OCI-LY7 (cell line): ENCODE measurements around the gene SLC25A21. TPM values are rescaled to one million over a fixed set of nuclear protein-coding genes. Genes with fewer than 3 reads are reported as not detected.

Experiments used
- BruUV-seq: library from RNA; stranded (reverse); fragments of 400-500 nt; replicated peaks from 2 replicates; lab custom pipeline; 2021; lab: Mats Ljungman, UMichigan
- CTCF ChIA-PET: fragments of 300-600 bp; sonication (Branson Sonifier 250); formaldehyde crosslinking; loops from one replicate; lab custom pipeline; 2022; ENCODE audit warnings: antibody characterized with exemption; ENCODE audit not compliant: unreplicated experiment; lab: Charles Lee
- POLR2A ChIA-PET: fragments of 300-600 bp; sonication (Branson Sonifier 250); formaldehyde crosslinking; loops from one replicate; lab custom pipeline; 2022; ENCODE audit warnings: antibody characterized with exemption; lab: Charles Lee
- DNase-seq: peaks from one replicate; pipeline ENCODE4 v3.0.0-alpha.2; 2015; ENCODE audit warnings: low spot score
- H2AFZ ChIP-seq: fragments of 200-600 bp; sonication (generic), shearing (Covaris generic); 2 replicates; pipeline ENCODE4 v1.6.1; 2014; ENCODE audit warnings: mild to moderate bottlenecking, antibody characterized with exemption, low read length, moderate library complexity
- H3K27ac ChIP-seq: fragments of 200-600 bp; sonication (generic); 2 replicates; pipeline ENCODE4 v1.5.1; 2014; ENCODE audit warnings: mixed run types, low read depth, mild to moderate bottlenecking, moderate library complexity, low read length, inconsistent platforms; ENCODE audit not compliant: poor library complexity, severe bottlenecking
- H3K36me3 ChIP-seq: fragments of 200-600 bp; sonication (generic); 2 replicates; pipeline ENCODE4 v1.6.1; 2014; ENCODE audit warnings: mild to moderate bottlenecking, antibody characterized with exemption, low read length, moderate library complexity, mixed read lengths; ENCODE audit not compliant: insufficient read depth
- H3K4me1 ChIP-seq: fragments of 200-600 bp; sonication (generic); 2 replicates; pipeline ENCODE4 v1.5.1; 2014; ENCODE audit warnings: mild to moderate bottlenecking, low read length; ENCODE audit not compliant: insufficient read depth, poor library complexity, severe bottlenecking
- H3K4me2 ChIP-seq: fragments of 200-600 bp; sonication (generic); 2 replicates; pipeline ENCODE4 v1.6.1; 2014; ENCODE audit warnings: mild to moderate bottlenecking, low read length
- H3K4me3 ChIP-seq: fragments of 200-600 bp; sonication (generic); 2 replicates; pipeline ENCODE4 v1.5.1; 2014; ENCODE audit warnings: mild to moderate bottlenecking, low read depth, low read length; ENCODE audit not compliant: poor library complexity, severe bottlenecking
- H3K79me2 ChIP-seq: fragments of 200-600 bp; sonication (generic); 2 replicates; pipeline ENCODE4 v1.6.1; 2016; ENCODE audit warnings: low read depth, mild to moderate bottlenecking, low read length, moderate library complexity, mixed read lengths; ENCODE audit not compliant: insufficient read depth
- H3K9me2 ChIP-seq: fragments of 200-600 bp; sonication (generic); 2 replicates; pipeline ENCODE4 v1.6.1; 2016; ENCODE audit warnings: mild to moderate bottlenecking, low read length, mixed read lengths; ENCODE audit not compliant: insufficient read depth
- H3K9me3 ChIP-seq: fragments of 200-600 bp; sonication (generic); 2 replicates; pipeline ENCODE4 v1.6.1; 2014; ENCODE audit warnings: mild to moderate bottlenecking, mixed run types, low read length, mixed read lengths
- H4K20me1 ChIP-seq: fragments of 200-600 bp; sonication (generic); 2 replicates; pipeline ENCODE4 v1.6.1; 2014; ENCODE audit warnings: mild to moderate bottlenecking, antibody characterized with exemption, low read length, moderate library complexity, mixed read lengths; ENCODE audit not compliant: insufficient read depth
- CTCF ChIP-seq: fragments of 200-600 bp; sonication (generic); conservative IDR thresholded peaks from 2 replicates; pipeline ENCODE4 v1.5.1; 2014; ENCODE audit warnings: mild to moderate bottlenecking, antibody characterized with exemption, low read length, moderate library complexity, mixed read lengths
- EZH2phosphoT487 ChIP-seq: fragments of 200-600 bp; sonication (generic); IDR thresholded peaks from 2 replicates; pipeline ENCODE4 v1.6.1; 2018; ENCODE audit warnings: low read depth, borderline replicate concordance, mild to moderate bottlenecking, mixed run types, antibody characterized with exemption, low read length, moderate library complexity, mixed read lengths
- intact Hi-C: fragments of 100-400 bp; cut with micrococcal nuclease; formaldehyde crosslinking; loops from one replicate; pipeline ENCODE4 v1.10.0; 2022; ENCODE audit not compliant: unreplicated experiment
- total RNA-seq, 2 experiments: library from RNA; depleted of rRNA in 1 of 2; stranded (reverse); fragments of >200 nt in 1 of 2; shearing (Covaris generic) in 1 of 2; gene quantifications; 2 replicates each; pipeline ENCODE4 v1.2.3, GENCODE V29; 2014 to 2022

SLC25A21 gene
- total RNA-seq, 2 experiments from 2014 or later = not detected

DNA sequence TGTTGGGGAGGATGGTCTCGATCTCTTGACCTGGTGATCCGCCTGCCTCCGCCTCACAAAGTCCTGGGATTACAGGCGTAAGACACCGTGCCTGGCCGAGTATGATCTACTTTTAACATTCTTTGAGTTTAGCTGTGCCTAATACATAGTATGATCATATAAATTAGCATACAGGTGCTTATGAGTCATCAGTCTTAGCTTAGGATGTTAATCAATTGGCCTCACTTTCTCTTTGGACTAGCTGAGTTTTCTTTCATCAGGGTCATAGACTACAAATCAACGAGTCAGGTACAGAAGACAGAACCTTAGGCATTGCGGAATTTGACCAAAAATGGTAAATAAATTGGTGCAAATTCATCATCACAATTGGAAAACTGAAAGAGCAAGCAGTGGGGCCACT, 2.2 kb downstream of the SLC25A21 start:
- DNase-seq = no peak
- BruUV-seq = no TSS peak
- no peak overlapping the region for H2AFZ ChIP-seq
- POLR2A ChIA-PET = no interaction called here
- TF ChIP-seq EZH2phosphoT487 (no peak), CTCF (no peak)
- intact Hi-C loops = no loop called here
- H3K4me2 ChIP-seq = no peak overlapping the region
- H3K79me2 ChIP-seq = no peaks in the 10 kb centered on the region
- CTCF ChIA-PET = no interaction called here
- H3K4me3 ChIP-seq = no peak overlapping the region
- H3K4me1 ChIP-seq = no peaks in the 10 kb centered on the region
- no peaks in the 10 kb centered on the region for H3K36me3 ChIP-seq
- no peaks in the 10 kb centered on the region for H4K20me1 ChIP-seq
- H3K9me2 ChIP-seq = no peaks in the 10 kb centered on the region
- H3K27ac ChIP-seq = no peak overlapping the region
- no peaks in the 10 kb centered on the region for H3K9me3 ChIP-seq

DNA sequence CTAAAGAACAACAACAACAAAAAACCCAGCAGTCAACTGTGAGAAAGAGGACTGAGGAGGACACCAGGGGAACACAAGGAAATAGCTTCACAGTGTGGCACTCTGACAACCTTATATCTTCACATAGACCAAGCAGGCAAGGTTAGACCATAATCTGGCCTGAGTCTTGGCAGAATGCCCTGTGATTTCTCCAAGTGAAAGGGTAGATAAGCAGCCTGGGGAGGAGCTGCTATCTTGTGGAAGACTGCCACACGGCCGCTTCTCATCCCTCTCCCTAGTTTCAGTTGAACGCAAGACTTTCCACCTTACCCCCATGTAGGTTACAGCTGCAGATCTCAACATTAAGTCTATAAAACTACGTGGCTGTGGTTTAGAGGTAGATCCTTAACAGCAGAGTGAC, 3.7 kb downstream of the SLC25A21 start:
- H3K27ac ChIP-seq = no peak overlapping the region

More for the DNA sequence above, 3.7 kb downstream of the SLC25A21 start:
- Histone ChIP-seq H3K4me2 (no peak overlapping the region), H3K9me2 (no peaks in the 10 kb centered on the region), H3K4me3 (no peak overlapping the region), H4K20me1 (no peaks in the 10 kb centered on the region), H2AFZ (no peak overlapping the region), H3K36me3 (no peaks in the 10 kb centered on the region), H3K79me2 (no peaks in the 10 kb centered on the region), H3K4me1 (no peaks in the 10 kb centered on the region), H3K9me3 (no peaks in the 10 kb centered on the region)
- BruUV-seq = no TSS peak
- POLR2A ChIA-PET = interaction anchor here (1.1 kb wide), 1 partner anchor 10 kb away, joined by 11 read pairs; no protein-coding TSS in a partner anchor
- no peak for DNase-seq
- CTCF ChIA-PET = no interaction called here
- TF ChIP-seq EZH2phosphoT487 (no peak), CTCF (no peak)
- intact Hi-C loops = loop anchor here (2.0 kb wide), 1 partner anchor 28 kb away; no protein-coding TSS in a partner anchor
